ENCODE data around the gene SIGLEC15.
"Not testable (repeated sequence)": the region's sequence is repeated elsewhere in the genome, so short reads cannot be mapped to it uniquely, and the experiment has no call there.

The SIGLEC15 gene

GRCh38 chr18:45844938-45845337, 19.5 kb downstream of the SIGLEC15 start:
- no peak for DNase-seq (ENCODE audit: low read depth)

- DNase-seq (ENCODE audit: low read depth) = no peak
Observed at GRCh38 chr18:45845410-45845809, 19.9 kb downstream of the SIGLEC15 start.

- no peak for DNase-seq (ENCODE audit: low read depth)
Observed at GRCh38 chr18:45847119-45847518, 21.6 kb downstream of the SIGLEC15 start.

- not testable (repeated sequence) for DNase-seq (ENCODE audit: low read depth)
Observed at GRCh38 chr18:45848643-45849042, 23.2 kb downstream of the SIGLEC15 start.

- DNase-seq (ENCODE audit: low read depth) = no peak
Observed at GRCh38 chr18:45849529-45849928, 24.1 kb downstream of the SIGLEC15 start.

GRCh38 chr18:45850021-45850420, 24.5 kb downstream of the SIGLEC15 start:
- no peak for DNase-seq (ENCODE audit: low read depth)

- no peak for DNase-seq (ENCODE audit: low read depth)
Observed at GRCh38 chr18:45851161-45851925, 25.9 kb downstream of the SIGLEC15 start.

GRCh38 chr18:45852631-45853030, 27.2 kb downstream of the SIGLEC15 start:
- DNase-seq (ENCODE audit: low read depth) = no peak

GRCh38 chr18:45854036-45854586, 28.6 kb downstream of the SIGLEC15 start:
- no peak for DNase-seq (ENCODE audit: low read depth)

- DNase-seq (ENCODE audit: low read depth) = peak; percentile 25
Observed at GRCh38 chr18:45856531-45856930, 31.1 kb downstream of the SIGLEC15 start.

GRCh38 chr18:45859334-45859733, 33.9 kb downstream of the SIGLEC15 start:
- DNase-seq (ENCODE audit: low read depth) = no peak

- no peak for DNase-seq (ENCODE audit: low read depth)
Observed at GRCh38 chr18:45860492-45860891, 35.0 kb downstream of the SIGLEC15 start.

- DNase-seq (ENCODE audit: low read depth) = no peak
Observed at GRCh38 chr18:45860971-45861370, 35.5 kb downstream of the SIGLEC15 start.

- DNase-seq (ENCODE audit: low read depth) = no peak
Observed at GRCh38 chr18:45861926-45862325, 36.5 kb downstream of the SIGLEC15 start.

- DNase-seq (ENCODE audit: low read depth) = no peak
Observed at GRCh38 chr18:45863469-45863868, 38.0 kb downstream of the SIGLEC15 start.

GRCh38 chr18:45864081-45864480, 38.6 kb downstream of the SIGLEC15 start:
- no peak for DNase-seq (ENCODE audit: low read depth)

- DNase-seq (ENCODE audit: low read depth) = no peak
Observed at GRCh38 chr18:45865466-45865865, 40.0 kb downstream of the SIGLEC15 start.

- no peak for DNase-seq (ENCODE audit: low read depth)
Observed at GRCh38 chr18:45870419-45870818, 44.9 kb downstream of the SIGLEC15 start.

- DNase-seq (ENCODE audit: low read depth) = no peak
Observed at GRCh38 chr18:45871431-45872084, 46.1 kb downstream of the SIGLEC15 start.

- no peak for DNase-seq (ENCODE audit: low read depth)
Observed at GRCh38 chr18:45874491-45875184, 49.2 kb downstream of the SIGLEC15 start.

- DNase-seq (ENCODE audit: low read depth) = no peak
Observed at GRCh38 chr18:45876161-45876560, 50.7 kb downstream of the SIGLEC15 start.

- DNase-seq (ENCODE audit: low read depth) = no peak
Observed at GRCh38 chr18:45877403-45877802, 51.9 kb downstream of the SIGLEC15 start.
